ENCODE measurements around the gene ZBTB20. TPM values are rescaled to one million over a fixed set of nuclear protein-coding genes. Genes with fewer than 3 reads are reported as not detected.

ZBTB20 gene
- total and polyA plus RNA-seq, 12 donors = 2.8 to 167 (median 108) TPM

DNA sequence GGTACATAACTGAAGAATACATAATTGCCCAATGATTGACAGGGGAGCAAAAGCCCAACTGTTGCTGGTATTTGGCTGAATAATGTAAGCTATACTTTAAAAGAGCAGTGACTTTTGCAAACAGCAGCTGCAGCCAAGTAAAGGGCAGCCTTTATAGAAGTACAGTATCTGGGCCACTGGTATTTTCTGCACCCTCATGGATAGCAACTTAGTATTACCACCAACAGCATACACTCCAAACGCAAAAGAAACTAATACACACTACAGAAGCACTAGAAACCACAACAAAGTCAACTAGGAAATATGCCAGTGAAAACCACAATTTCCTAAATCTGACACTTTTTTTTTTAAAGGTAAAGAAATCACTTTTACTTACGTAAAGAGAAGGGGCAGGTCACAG, 647.1 kb downstream of the ZBTB20 start:
- TF ChIP-seq POLR2A (IDR thresholded peaks at IDR 0.05) (no peak), CTCF (IDR thresholded peaks at IDR 0.05) (no peak)

GRCh38 chr3:114498539-114499370, 648.3 kb downstream of the ZBTB20 start:
- Histone ChIP-seq H3K9me3 (replicated peaks in 1 of 3) (no peaks in the 10 kb centered on the region), H3K27me3 (no peaks in the 10 kb centered on the region), H3K4me1 (replicated peaks in 1 of 2) (peaks cover 11 to 16% of the 10 kb centered on the region in 2 donors), H3K36me3 (replicated peaks in 1 of 2) (no peaks in the 10 kb centered on the region), H3K4me3 (no peak overlapping the region), H3K27ac (peak overlapping the region in 1 of 5 donors; percentile 37)
- DNase-seq = peak; percentile 36 to 82 (median 65)
- 60 to 65% (median 61%) methylated on average over 8 of the region's 8 CpGs for WGBS, 4 donors
- intact Hi-C loops (cut with DNase I) = no loop called here
- no peak for TF ChIP-seq CTCF (IDR thresholded peaks at IDR 0.05)
- no peak for TF ChIP-seq POLR2A (IDR thresholded peaks at IDR 0.05)

More for the DNA sequence above, 647.1 kb downstream of the ZBTB20 start:
- no peaks in the 10 kb centered on the region for H3K36me3 ChIP-seq (replicated peaks in 1 of 2)
- H3K27ac ChIP-seq = no peak overlapping the region
- 71 to 79% (median 75%) methylated on average over 2 of the region's 2 CpGs for WGBS, 4 donors
- no peaks in the 10 kb centered on the region for H3K9me3 ChIP-seq (replicated peaks in 1 of 3)
- intact Hi-C loops (cut with DNase I) = no loop called here
- H3K4me3 ChIP-seq = no peak overlapping the region
- peaks cover 11 to 16% of the 10 kb centered on the region in 2 donors for H3K4me1 ChIP-seq (replicated peaks in 1 of 2)
- DNase-seq = no peak
- H3K27me3 ChIP-seq = no peaks in the 10 kb centered on the region

- H3K4me3 ChIP-seq = no peak overlapping the region
- H3K9me3 ChIP-seq (replicated peaks in 1 of 3) = no peaks in the 10 kb centered on the region
- WGBS, 4 donors = 35 to 60% (median 55%) methylated on average over 2 of the region's 2 CpGs
- peak in 5 of 7 donors; percentile 30 to 57 (median 49) for DNase-seq
- H3K27ac ChIP-seq = peak overlapping the region in 2 of 5 donors; percentile 24 to 58
- H3K36me3 ChIP-seq (replicated peaks in 1 of 2) = no peaks in the 10 kb centered on the region
- H3K27me3 ChIP-seq = no peaks in the 10 kb centered on the region
- peaks cover 11 to 16% of the 10 kb centered on the region in 2 donors for H3K4me1 ChIP-seq (replicated peaks in 1 of 2)
- intact Hi-C loops (cut with DNase I) = no loop called here
- no peak for TF ChIP-seq POLR2A (IDR thresholded peaks at IDR 0.05)
- no peak for TF ChIP-seq CTCF (IDR thresholded peaks at IDR 0.05)
These were observed 650.2 kb downstream of the ZBTB20 start for GRCh38 chr3:114496874-114497273.

DNA sequence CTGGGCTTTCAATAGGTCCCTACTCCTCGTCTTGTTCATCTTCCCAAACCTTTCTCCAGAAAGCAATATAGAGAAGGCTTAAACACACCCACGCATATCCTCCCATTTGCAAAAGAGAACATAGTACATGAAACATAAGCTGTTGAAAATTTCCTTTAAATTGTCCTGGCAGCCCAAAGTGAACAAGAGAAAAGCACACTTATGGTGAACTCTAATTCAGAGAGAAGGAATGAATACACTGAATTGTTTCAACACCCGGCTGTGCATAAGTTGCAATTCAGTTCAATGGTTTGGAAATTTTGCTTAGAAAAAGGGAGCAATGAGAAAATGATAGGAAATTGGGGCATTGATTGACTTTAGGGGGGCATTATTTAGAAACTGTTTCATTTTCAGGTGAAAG, 650.6 kb downstream of the ZBTB20 start:
- WGBS, 4 donors = 94 to 98% (median 98%) methylated on average over 3 of the region's 3 CpGs
- Histone ChIP-seq H3K27me3 (no peaks in the 10 kb centered on the region), H3K4me3 (no peak overlapping the region), H3K36me3 (replicated peaks in 1 of 2) (no peaks in the 10 kb centered on the region), H3K27ac (peak overlapping the region in 2 of 5 donors; percentile 24 to 58), H3K9me3 (replicated peaks in 1 of 3) (no peaks in the 10 kb centered on the region), H3K4me1 (replicated peaks in 1 of 2) (peaks cover 11 to 16% of the 10 kb centered on the region in 2 donors)
- DNase-seq = no peak
- TF ChIP-seq POLR2A (IDR thresholded peaks at IDR 0.05) = no peak
- no peak for TF ChIP-seq CTCF (IDR thresholded peaks at IDR 0.05)
- intact Hi-C loops (cut with DNase I) = no loop called here
